Adrenal gland (tissue), 5 donors: ENCODE results near the gene PIAS3.

Experiments used
- CTCF ChIP-seq, 6 experiments: fragments of 450-650 bp in 4 of 6; fragments of 200-600 bp in 2 of 6; sonication (generic) in 1 of 6; IDR thresholded peaks; 1 replicate in 5 of 6; 2 replicates in 1 of 6; pipeline versions ENCODE4 v1.5.1 to v1.8.0; 2016 to 2021; ENCODE audit warnings: antibody characterized with exemption in 6 of 6, mild to moderate bottlenecking in 2 of 6, moderate library complexity in 1 of 6
- POLR2A ChIP-seq, 2 donors: fragments of 450-650 bp; IDR thresholded peaks; one replicate each; pipeline ENCODE4 v1.6.1; 2017; ENCODE audit warnings: antibody characterized with exemption in 2 of 2, mild to moderate bottlenecking in 2 of 2, moderate library complexity in 1 of 2
- donor health status: DM: no; HTN: no; CAD: no.

- TF ChIP-seq CTCF (IDR thresholded peaks at IDR 0.05) (no peak), POLR2A (IDR thresholded peaks at IDR 0.05) (no peak)
These were observed 32.9 kb downstream of the PIAS3 start for GRCh38 chr1:145826030-145826429.
